ENCODE measurements around the gene TP53. TPM values are rescaled to one million over a fixed set of nuclear protein-coding genes. Genes with fewer than 3 reads are reported as not detected.

TP53 gene
- polyA plus RNA-seq, 1 of the 3 experiments (the other 2 are of a cell fraction) = 62.6 TPM

Other genes with a start within 250 kb of the TP53 start
- gene FGF11, start 248.0 kb downstream of the TP53 start, polyA plus RNA-seq (2012; rRNA removed) = 1.9 and 2.5 TPM in 2 replicates
- gene CHRNB1, start 242.4 kb downstream of the TP53 start, polyA plus RNA-seq (2012; rRNA removed) = 26.8 and 29.7 TPM in 2 replicates
- gene ZBTB4, start 207.9 kb downstream of the TP53 start, polyA plus RNA-seq (2012; rRNA removed) = 11.4 and 12.8 TPM in 2 replicates
- gene SLC35G6, start 206.0 kb downstream of the TP53 start, polyA plus RNA-seq (2012; rRNA removed) = not detected in 2 replicates
- gene POLR2A, start 203.1 kb downstream of the TP53 start, polyA plus RNA-seq (2012; rRNA removed) = 19.0 and 37.3 TPM in 2 replicates
- 31.1 and 47.6 TPM in 2 replicates for gene TNFSF12, start 138.4 kb downstream of the TP53 start, polyA plus RNA-seq (2012; rRNA removed)
- 1.0 and 2.1 TPM in 2 replicates for gene TNFSF13, start 128.7 kb downstream of the TP53 start, polyA plus RNA-seq (2012; rRNA removed)
- gene SENP3, start 125.6 kb downstream of the TP53 start, polyA plus RNA-seq (2012; rRNA removed) = 80.8 and 103 TPM in 2 replicates
- 34.6 and 62.4 TPM in 2 replicates for gene CD68, start 107.9 kb downstream of the TP53 start, polyA plus RNA-seq (2012; rRNA removed)
- 126 and 142 TPM in 2 replicates for gene MPDU1, start 103.6 kb downstream of the TP53 start, polyA plus RNA-seq (2012; rRNA removed)
- 1.3 TPM in 2 replicates for gene SOX15, start 97.4 kb downstream of the TP53 start, polyA plus RNA-seq (2012; rRNA removed)
- 56.4 and 62.3 TPM in 2 replicates for gene FXR2, start 72.6 kb downstream of the TP53 start, polyA plus RNA-seq (2012; rRNA removed)
- 42.8 and 43.1 TPM in 2 replicates for gene SAT2, start 59.7 kb downstream of the TP53 start, polyA plus RNA-seq (2012; rRNA removed)
- gene SHBG, start 57.4 kb downstream of the TP53 start, polyA plus RNA-seq (2012; rRNA removed) = 0.70 and 1.1 TPM in 2 replicates
- gene ATP1B2, start 36.6 kb downstream of the TP53 start, polyA plus RNA-seq (2012; rRNA removed) = 0.05 and 0.08 TPM in 2 replicates
- gene WRAP53, start 987 bp upstream of the TP53 start, polyA plus RNA-seq (2012; rRNA removed) = 6.6 and 8.6 TPM in 2 replicates
- gene EFNB3, start 17.7 kb upstream of the TP53 start, polyA plus RNA-seq (2012; rRNA removed) = 26.1 and 32.4 TPM in 2 replicates
- 0.13 and 0.18 TPM in 2 replicates for gene DNAH2, start 30.3 kb upstream of the TP53 start, polyA plus RNA-seq (2012; rRNA removed)
- 1.4 and 2.6 TPM in 2 replicates for gene KDM6B, start 146.7 kb upstream of the TP53 start, polyA plus RNA-seq (2012; rRNA removed)
- gene TMEM88, start 167.6 kb upstream of the TP53 start, polyA plus RNA-seq (2012; rRNA removed) = 0.83 and 1.2 TPM in 2 replicates
- gene NAA38, start 170.1 kb upstream of the TP53 start, polyA plus RNA-seq (2012; rRNA removed) = 133 and 202 TPM in 2 replicates
- 8.8 and 9.8 TPM in 2 replicates for gene CYB5D1, start 170.5 kb upstream of the TP53 start, polyA plus RNA-seq (2012; rRNA removed)
- gene CHD3, start 201.3 kb upstream of the TP53 start, polyA plus RNA-seq (2012; rRNA removed) = 55.2 and 56.2 TPM in 2 replicates
- gene RNF227, start 228.8 kb upstream of the TP53 start, polyA plus RNA-seq (2012; rRNA removed) = 7.4 and 9.0 TPM in 2 replicates
- gene KCNAB3, start 242.4 kb upstream of the TP53 start, polyA plus RNA-seq (2012; rRNA removed) = 4.4 and 5.1 TPM in 2 replicates
- 390 and 555 TPM in 2 replicates for gene TRAPPC1, start 244.5 kb upstream of the TP53 start, polyA plus RNA-seq (2012; rRNA removed)
- 26.3 and 27.4 TPM in 2 replicates for gene CNTROB, start 244.7 kb upstream of the TP53 start, polyA plus RNA-seq (2012; rRNA removed)

Measured in SK-N-SH (cell line).